GM10248 (cell line): ENCODE data around the gene BICC1.

ENCODE experiments used
- CTCF ChIA-PET: fragments of 300-600 bp; sonication (Branson Sonifier 250); formaldehyde crosslinking; extraction: SDS; loops from one replicate; lab custom pipeline; 2021; ENCODE audit warnings: antibody characterized with exemption; lab: Yijun Ruan, JAX
- POLR2A ChIA-PET: fragments of 350-650 bp; sonication (Branson Sonifier 250); formaldehyde crosslinking; extraction: SDS; loops from one replicate; lab custom pipeline; 2020; ENCODE audit warnings: antibody characterized with exemption; lab: Yijun Ruan, JAX
- DNase-seq: peaks from one replicate; pipeline ENCODE4 v3.0.0; 2012; ENCODE audit errors: extremely low spot score
- CTCF ChIP-seq: IDR thresholded peaks from 2 replicates; pipeline ENCODE4 v1.5.1; 2012; ENCODE audit warnings: mild to moderate bottlenecking, low read depth; ENCODE audit errors: extremely low read depth, missing control alignments, control extremely low read depth

BICC1 gene

DNA sequence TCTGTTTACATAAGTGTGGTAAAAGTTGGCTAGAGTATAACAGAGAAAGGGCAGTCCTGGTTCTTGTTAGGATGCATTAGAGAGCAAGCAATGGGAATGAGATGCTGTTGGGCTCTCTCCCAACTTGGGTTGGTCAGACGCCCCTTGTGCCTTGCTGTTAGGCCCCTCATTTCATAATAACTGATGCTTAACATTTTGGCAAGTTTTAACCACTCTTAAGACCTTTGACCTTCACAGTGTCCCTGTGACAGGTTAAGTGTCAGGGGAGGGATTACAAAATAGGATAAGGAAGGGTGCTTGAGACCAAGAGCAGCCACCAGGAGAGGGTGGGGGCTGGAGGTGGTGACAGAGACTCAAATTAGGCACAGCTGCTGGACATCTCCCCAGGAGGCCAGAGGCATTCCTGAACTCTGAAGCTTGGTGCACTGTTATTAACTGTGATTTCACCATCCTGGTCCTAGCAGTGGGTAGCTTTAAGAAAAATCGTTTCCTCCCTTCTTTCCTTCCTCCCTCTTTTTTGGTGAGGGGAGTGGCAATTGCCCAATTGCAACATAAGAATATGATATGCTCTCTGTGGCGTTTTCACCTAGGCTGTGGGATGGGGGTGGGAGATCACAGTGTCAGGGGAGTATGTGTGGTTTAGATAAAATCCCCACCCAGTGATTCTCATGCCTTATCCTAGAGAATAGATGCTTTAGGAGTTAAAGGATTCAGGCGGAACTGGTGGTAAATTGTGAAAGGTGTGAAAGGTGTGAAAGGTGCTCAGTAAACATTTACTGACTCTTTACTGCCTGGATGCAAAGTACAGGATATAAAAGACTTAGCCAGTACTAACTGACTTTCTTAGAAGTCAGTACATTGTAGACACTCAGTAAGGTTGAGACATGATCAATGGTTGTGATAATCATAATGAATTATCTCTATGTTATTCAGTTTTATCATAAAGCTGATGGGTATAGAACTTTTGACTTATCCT, 270.5 kb downstream of the BICC1 start:
- POLR2A ChIA-PET: no interaction called here
- no peak for DNase-seq
- TF ChIP-seq CTCF: no peak
- CTCF ChIA-PET: interaction anchor here (1.1 to 7.0 kb wide), 4 partner anchors 8 to 846 kb away, joined by 3 to 64 read pairs (median 6); no protein-coding TSS in a partner anchor

DNA sequence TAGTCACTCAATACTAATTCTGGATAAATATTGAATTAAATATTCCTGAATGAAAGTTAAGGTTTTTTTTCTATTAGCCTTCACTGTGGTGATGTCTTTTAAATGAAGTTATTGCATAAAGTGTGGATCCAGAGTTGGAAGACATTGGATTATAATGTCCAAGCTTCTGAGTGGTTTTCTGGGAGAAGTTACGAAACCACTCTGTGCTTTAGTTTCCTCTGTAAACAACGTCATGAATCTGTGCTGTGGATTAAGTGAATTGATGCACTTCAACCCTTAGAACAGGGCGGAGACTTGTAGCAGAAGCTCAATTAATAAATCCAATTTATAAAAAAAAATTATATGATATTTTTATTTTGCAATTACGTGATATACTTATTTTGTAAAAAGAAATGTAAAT, 271.7 kb downstream of the BICC1 start:
- ChIA-PET CTCF (interaction anchor here (7.0 kb wide), 1 partner anchor 839 kb away, joined by 64 read pairs; no protein-coding TSS in a partner anchor), POLR2A (no interaction called here)
- no peak for DNase-seq
- no peak for TF ChIP-seq CTCF

GRCh38 chr10:58785354-58785753, 272.7 kb downstream of the BICC1 start:
- POLR2A ChIA-PET: no interaction called here
- TF ChIP-seq CTCF: no peak
- CTCF ChIA-PET: interaction anchor here (7.0 kb wide), 1 partner anchor 838 kb away, joined by 64 read pairs; no protein-coding TSS in a partner anchor
- DNase-seq: no peak

- TF ChIP-seq CTCF: no peak
- no peak for DNase-seq
- ChIA-PET POLR2A (no interaction called here), CTCF (no interaction called here)
Measured at GRCh38 chr10:58791137-58791536, 278.5 kb downstream of the BICC1 start.

- ChIA-PET POLR2A (no interaction called here), CTCF (interaction anchor here (1.2 to 1.3 kb wide), 2 partner anchors 14 to 16 kb away, joined by 3 to 4 read pairs; no protein-coding TSS in a partner anchor)
- DNase-seq: no peak
- TF ChIP-seq CTCF: no peak
Measured at GRCh38 chr10:58795560-58795959, 282.9 kb downstream of the BICC1 start.

- no peak for DNase-seq
- CTCF ChIA-PET: interaction anchor here (1.2 kb wide), 1 partner anchor 15 kb away, joined by 3 read pairs; no protein-coding TSS in a partner anchor
- POLR2A ChIA-PET: no interaction called here
- no peak for TF ChIP-seq CTCF
Measured at GRCh38 chr10:58796242-58796641, 283.6 kb downstream of the BICC1 start.
